Activated CD8-positive, alpha-beta memory T cell treated with anti-CD3 and anti-CD28 coated beads, Interleukin-2, amount 50 U/mL, for 48 hours (primary cell): ENCODE data around the gene FEV.

Experiments
- DNase-seq: peaks from one replicate; pipeline ENCODE4 v3.0.0-alpha.2; 2020

Gene FEV

GRCh38 chr2:219016721-219017120, 31.7 kb upstream of the FEV start:
- no peak for DNase-seq

- no peak for DNase-seq
Measured at GRCh38 chr2:219010873-219011272, 25.9 kb upstream of the FEV start.

GRCh38 chr2:219010162-219010756, 25.3 kb upstream of the FEV start:
- DNase-seq: no peak

- DNase-seq: no peak
Measured at GRCh38 chr2:219009294-219009693, 24.3 kb upstream of the FEV start.

GRCh38 chr2:219003979-219004378, 19.0 kb upstream of the FEV start:
- no peak for DNase-seq

- DNase-seq: no peak
Measured at GRCh38 chr2:219003267-219003634, 18.3 kb upstream of the FEV start.

- no peak for DNase-seq
Measured at GRCh38 chr2:219002395-219003266, 17.6 kb upstream of the FEV start.

GRCh38 chr2:219001577-219002394, 16.8 kb upstream of the FEV start:
- no peak for DNase-seq

- DNase-seq: no peak
Measured at GRCh38 chr2:219001100-219001576, 16.2 kb upstream of the FEV start.

- DNase-seq: no peak
Measured at GRCh38 chr2:219000569-219000960, 15.6 kb upstream of the FEV start.

GRCh38 chr2:218999881-219000568, 15.0 kb upstream of the FEV start:
- no peak for DNase-seq

- DNase-seq: no peak
Measured at GRCh38 chr2:218999021-218999880, 14.3 kb upstream of the FEV start.

GRCh38 chr2:218998414-218999002, 13.5 kb upstream of the FEV start:
- DNase-seq: no peak

- no peak for DNase-seq
Measured at GRCh38 chr2:218997731-218998130, 12.7 kb upstream of the FEV start.

GRCh38 chr2:218996937-218997336, 12.0 kb upstream of the FEV start:
- DNase-seq: no peak

- DNase-seq: peak; percentile 96
Measured at GRCh38 chr2:218995972-218996711, 11.2 kb upstream of the FEV start.

GRCh38 chr2:218995561-218995960, 10.6 kb upstream of the FEV start:
- DNase-seq: no peak

- no peak for DNase-seq
Measured at GRCh38 chr2:218993345-218994315, 8.6 kb upstream of the FEV start, which contains the start of gene CRYBA2. Gene CRYBA2, minus strand, starts transcription at chr2:218993422. Its CDS starts 246 bp downstream, at chr2:218993176.

GRCh38 chr2:218992703-218993344, 7.8 kb upstream of the FEV start:
- no peak for DNase-seq
